A673 (cell line): ENCODE results near the gene S100A16. TPM values are rescaled to one million over a fixed set of nuclear protein-coding genes. Genes with fewer than 3 reads are reported as not detected.

Experiments
- BruUV-seq: library from RNA; stranded (reverse); fragments of 400-500 nt; replicated peaks from 2 replicates; lab custom pipeline; 2021; lab: Mats Ljungman, UMichigan
- CTCF ChIA-PET: fragments of 300-600 bp; sonication (Branson Sonifier 250); formaldehyde crosslinking; loops from one replicate; lab custom pipeline; 2022; ENCODE audit warnings: antibody characterized with exemption; lab: Charles Lee
- POLR2A ChIA-PET: fragments of 300-600 bp; sonication (Branson Sonifier 250); formaldehyde crosslinking; loops from one replicate; lab custom pipeline; 2022; ENCODE audit warnings: antibody characterized with exemption; ENCODE audit not compliant: low non-redundant PET; lab: Charles Lee
- DNase-seq: peaks from one replicate; pipeline ENCODE4 v3.0.0-alpha.2; 2015; ENCODE audit warnings: low spot score
- H3K27ac ChIP-seq: fragments of 200-600 bp; sonication (generic); 2 replicates; pipeline ENCODE4 v1.5.1; 2016; ENCODE audit warnings: mixed run types, low read depth, mild to moderate bottlenecking, mixed read lengths, antibody characterized with exemption, low read length; ENCODE audit not compliant: poor library complexity, severe bottlenecking
- H3K27me3 ChIP-seq: fragments of 200-600 bp; sonication (generic); replicated peaks from 2 replicates; pipeline ENCODE4 v1.6.1; 2017; ENCODE audit warnings: mixed run types, low read depth, mild to moderate bottlenecking, mixed read lengths, antibody characterized with exemption, low read length; ENCODE audit not compliant: insufficient read depth, poor library complexity
- H3K36me3 ChIP-seq: fragments of 200-600 bp; sonication (generic); 2 replicates; pipeline ENCODE4 v1.6.1; 2016; ENCODE audit warnings: mixed run types, mild to moderate bottlenecking, mixed read lengths, antibody characterized with exemption, low read length; ENCODE audit not compliant: insufficient read depth, poor library complexity, severe bottlenecking
- H3K4me1 ChIP-seq: fragments of 200-600 bp; sonication (generic); 2 replicates; pipeline ENCODE4 v1.6.1; 2017; ENCODE audit warnings: mixed run types, mild to moderate bottlenecking, mixed read lengths, antibody characterized with exemption, low read length; ENCODE audit not compliant: insufficient read depth, poor library complexity, severe bottlenecking
- H3K4me3 ChIP-seq: fragments of 200-600 bp; sonication (generic); 2 replicates; pipeline ENCODE4 v1.5.1; 2016; ENCODE audit warnings: low read depth, mixed run types, mild to moderate bottlenecking, mixed read lengths, low read length; ENCODE audit not compliant: poor library complexity, severe bottlenecking
- H3K9me3 ChIP-seq: fragments of 200-600 bp; sonication (generic); 2 replicates; pipeline ENCODE4 v1.6.1; 2016; ENCODE audit warnings: mixed run types, low read depth, mild to moderate bottlenecking, mixed read lengths, antibody characterized with exemption, low read length; ENCODE audit not compliant: poor library complexity, severe bottlenecking
- CTCF ChIP-seq: fragments of 300-800, 200-600 bp; sonication (generic); conservative IDR thresholded peaks from 2 replicates; pipeline ENCODE4 v1.5.1; 2017; ENCODE audit warnings: low read depth, mild to moderate bottlenecking, antibody characterized with exemption, low read length, moderate library complexity, mixed read lengths
- EZH2 ChIP-seq: fragments of 200-600 bp; sonication (generic); IDR thresholded peaks from 2 replicates; pipeline ENCODE4 v1.6.1; 2017; ENCODE audit warnings: borderline replicate concordance, low read depth, mild to moderate bottlenecking, mixed read lengths, antibody characterized with exemption, low read length; ENCODE audit not compliant: poor library complexity, severe bottlenecking
- intact Hi-C: fragments of 100-400 bp; cut with micrococcal nuclease; formaldehyde crosslinking; loops from one replicate; pipeline ENCODE4 v1.10.0; 2022; ENCODE audit not compliant: unreplicated experiment
- total RNA-seq: library from RNA; stranded (reverse); gene quantifications from 2 replicates; pipeline ENCODE4 v1.2.3, GENCODE V29; 2021

S100A16 gene
- total RNA-seq, 1 experiment from 2014 or later, result 0.43 TPM

GRCh38 chr1:153616917-153617311, 4.0 kb upstream of the S100A16 start:
- Histone ChIP-seq H3K36me3 (no peaks in the 10 kb centered on the region), H3K27me3 (no peaks in the 10 kb centered on the region), H3K4me3 (no peak overlapping the region), H3K9me3 (no peaks in the 10 kb centered on the region), H3K4me1 (no peaks in the 10 kb centered on the region), H3K27ac (no peak overlapping the region)
- ChIA-PET CTCF (interaction anchor here (1.0 to 1.6 kb wide), 3 partner anchors 44 to 106 kb away, joined by 3 to 7 read pairs (median 3); no protein-coding TSS in a partner anchor), POLR2A (no interaction called here)
- no peak for TF ChIP-seq EZH2
- TF ChIP-seq CTCF, result no peak
- intact Hi-C loops, result loop anchor here (2.0 kb wide), 1 partner anchor 106 kb away; no protein-coding TSS in a partner anchor
- DNase-seq, result no peak
- no TSS peak for BruUV-seq

GRCh38 chr1:153616144-153616916, 3.4 kb upstream of the S100A16 start, which contains the start of gene S100A14:
TSS of gene S100A14 (minus strand) at chr1:153616325. CDS start at chr1:153615858, 467 bp downstream.
- no peak within 1 kb of the TSS for H3K4me3 ChIP-seq
- no TSS peak for BruUV-seq
- no peak for TF ChIP-seq CTCF
- H3K9me3 ChIP-seq, result no peaks in the 10 kb centered on the region
- DNase-seq, result no peak
- POLR2A ChIA-PET, result no interaction called here
- H3K4me1 ChIP-seq, result no peaks in the 10 kb centered on the region
- H3K27ac ChIP-seq, result no peak within 1 kb of the TSS
- intact Hi-C loops, result loop anchor here (2.0 kb wide), 1 partner anchor 106 kb away; no protein-coding TSS in a partner anchor
- no peaks in the 10 kb centered on the region for H3K36me3 ChIP-seq
- no peaks in the 10 kb centered on the region for H3K27me3 ChIP-seq
- CTCF ChIA-PET, result no interaction called here

GRCh38 chr1:153615406-153615805, 2.5 kb upstream of the S100A16 start:
- no peaks in the 10 kb centered on the region for H3K36me3 ChIP-seq
- H3K4me1 ChIP-seq, result no peaks in the 10 kb centered on the region
- BruUV-seq, result no TSS peak
- CTCF ChIA-PET, result no interaction called here
- DNase-seq, result no peak
- TF ChIP-seq EZH2 (no peak), CTCF (no peak)
- POLR2A ChIA-PET, result no interaction called here
- intact Hi-C loops, result no loop called here
- H3K27ac ChIP-seq, result no peak overlapping the region
- no peaks in the 10 kb centered on the region for H3K9me3 ChIP-seq
- no peaks in the 10 kb centered on the region for H3K27me3 ChIP-seq
- no peak overlapping the region for H3K4me3 ChIP-seq
